Activated T-helper 17 cell treated with anti-CD3 and anti-CD28 coated beads, Interleukin-2, amount 50 U/mL, for 72 hours (primary cell): Measurements from ENCODE around the gene MAPKAPK5. TPM values are rescaled to one million over a fixed set of nuclear protein-coding genes. Genes with fewer than 3 reads are reported as not detected.
"Not testable (repeated sequence)": the region's sequence is repeated elsewhere in the genome, so short reads cannot be mapped to it uniquely, and the experiment has no call there.

Source experiments
- ATAC-seq: fragments of 150-1000 bp; cut with Tn5 transposase; replicated peaks from 2 replicates; pipeline ENCODE4 v1.10.0; 2021; ENCODE audit warnings: mild to moderate bottlenecking, moderate library complexity
- H3K27ac Mint-ChIP-seq: one replicate; pipeline ENCODE4 v1.8.0; 2022; ENCODE audit warnings: mixed read lengths
- H3K27me3 Mint-ChIP-seq: one replicate; pipeline ENCODE4 v1.8.0; 2022; ENCODE audit warnings: mixed read lengths
- H3K36me3 Mint-ChIP-seq: one replicate; pipeline ENCODE4 v1.8.0; 2022; ENCODE audit warnings: low read depth, mild to moderate bottlenecking, mixed read lengths
- H3K4me1 Mint-ChIP-seq: one replicate; pipeline ENCODE4 v1.8.0; 2022; ENCODE audit warnings: mixed read lengths
- H3K4me3 Mint-ChIP-seq: one replicate; pipeline ENCODE4 v1.8.0; 2022; ENCODE audit warnings: mild to moderate bottlenecking, mixed read lengths
- H3K9me3 Mint-ChIP-seq: one replicate; pipeline ENCODE4 v1.8.0; 2022; ENCODE audit warnings: mixed read lengths
- total RNA-seq, 2 donors: library from RNA; stranded (reverse); gene quantifications; one replicate each; pipeline ENCODE4 v1.2.3, GENCODE V29; 2022

The MAPKAPK5 gene, protein sequence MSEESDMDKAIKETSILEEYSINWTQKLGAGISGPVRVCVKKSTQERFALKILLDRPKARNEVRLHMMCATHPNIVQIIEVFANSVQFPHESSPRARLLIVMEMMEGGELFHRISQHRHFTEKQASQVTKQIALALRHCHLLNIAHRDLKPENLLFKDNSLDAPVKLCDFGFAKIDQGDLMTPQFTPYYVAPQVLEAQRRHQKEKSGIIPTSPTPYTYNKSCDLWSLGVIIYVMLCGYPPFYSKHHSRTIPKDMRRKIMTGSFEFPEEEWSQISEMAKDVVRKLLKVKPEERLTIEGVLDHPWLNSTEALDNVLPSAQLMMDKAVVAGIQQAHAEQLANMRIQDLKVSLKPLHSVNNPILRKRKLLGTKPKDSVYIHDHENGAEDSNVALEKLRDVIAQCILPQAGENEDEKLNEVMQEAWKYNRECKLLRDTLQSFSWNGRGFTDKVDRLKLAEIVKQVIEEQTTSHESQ
- 10 to 100 TPM; 42.7 to 46.7 TPM for total RNA-seq

DNA sequence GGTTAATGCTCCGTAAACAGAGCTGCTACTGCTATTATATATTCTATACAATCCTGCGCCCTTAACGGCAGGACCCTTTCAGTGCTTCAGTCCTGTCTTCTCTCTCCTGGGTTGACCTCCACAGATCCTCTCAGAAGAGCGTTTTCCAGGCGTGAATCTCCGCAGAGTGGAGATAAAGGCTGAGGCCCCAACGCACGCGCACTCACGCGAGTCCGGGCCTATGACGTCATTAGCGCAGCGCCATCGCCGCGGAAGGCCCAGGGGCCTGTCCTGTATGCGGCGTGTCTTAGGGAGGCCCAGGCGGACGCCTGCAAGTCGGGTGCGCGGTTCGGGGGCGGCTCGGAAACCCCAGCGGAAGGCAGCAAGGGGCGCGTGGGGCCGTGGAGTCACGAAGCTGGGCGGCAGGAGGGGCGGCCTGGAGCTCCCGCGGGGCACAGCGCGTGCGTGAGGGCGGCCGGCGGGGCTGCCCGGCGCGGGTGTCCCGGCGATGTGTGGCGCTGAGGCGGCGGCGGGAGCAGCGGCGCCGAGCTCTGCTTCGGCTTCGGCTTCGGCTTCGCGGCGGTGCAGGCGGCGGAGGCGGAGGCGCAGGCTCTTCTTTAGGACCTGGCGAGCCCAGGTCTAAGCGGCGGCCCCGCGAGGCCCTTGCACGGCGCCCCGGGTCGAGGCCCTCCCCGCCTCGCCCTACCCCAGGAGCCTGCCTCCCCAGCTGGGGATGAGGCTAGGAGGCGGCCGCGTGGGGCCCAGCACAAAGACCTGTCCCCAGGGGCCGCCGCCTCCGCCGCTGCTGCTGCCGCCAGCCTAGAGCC is at the start of gene MAPKAPK5:
Gene MAPKAPK5 (plus strand): TSS at position 479 of the 806 bp plus-strand sequence. CDS start 506 bp downstream, outside the sequence.
- peak within 1 kb of the TSS; percentile 96 for H3K4me3 Mint-ChIP-seq
- no peaks in the 10 kb centered on the region for H3K27me3 Mint-ChIP-seq
- no peaks in the 10 kb centered on the region for H3K9me3 Mint-ChIP-seq
- H3K36me3 Mint-ChIP-seq, result peaks cover 70% of the 10 kb centered on the region
- H3K27ac Mint-ChIP-seq, result peak within 1 kb of the TSS; percentile 95
- peak; percentile 87 for ATAC-seq
- peaks cover 26% of the 10 kb centered on the region for H3K4me1 Mint-ChIP-seq

DNA sequence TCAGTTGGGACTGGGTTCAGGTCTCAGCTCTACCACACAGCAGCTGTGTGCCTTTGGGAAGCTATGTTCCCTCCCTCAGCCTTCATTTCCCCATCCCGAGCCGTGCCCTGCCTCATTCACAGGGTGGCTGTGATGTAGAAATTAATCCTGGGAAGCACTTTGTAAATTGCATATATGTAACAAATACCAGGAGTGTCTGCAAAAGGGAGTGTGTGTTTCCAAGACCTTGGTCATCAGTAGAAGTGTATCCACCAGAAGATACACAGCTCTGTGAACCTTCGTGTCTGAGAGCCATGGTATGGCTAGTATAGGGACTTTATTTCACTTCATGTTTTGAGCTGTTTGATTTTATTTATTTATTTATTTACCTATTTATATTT is 49.2 kb upstream of the MAPKAPK5 start:
- Mint-ChIP-seq H3K27me3 (no peaks in the 10 kb centered on the region), H3K36me3 (no peaks in the 10 kb centered on the region), H3K27ac (no peak overlapping the region), H3K9me3 (no peaks in the 10 kb centered on the region), H3K4me3 (no peak overlapping the region), H3K4me1 (no peaks in the 10 kb centered on the region)
- ATAC-seq, result no peak

DNA sequence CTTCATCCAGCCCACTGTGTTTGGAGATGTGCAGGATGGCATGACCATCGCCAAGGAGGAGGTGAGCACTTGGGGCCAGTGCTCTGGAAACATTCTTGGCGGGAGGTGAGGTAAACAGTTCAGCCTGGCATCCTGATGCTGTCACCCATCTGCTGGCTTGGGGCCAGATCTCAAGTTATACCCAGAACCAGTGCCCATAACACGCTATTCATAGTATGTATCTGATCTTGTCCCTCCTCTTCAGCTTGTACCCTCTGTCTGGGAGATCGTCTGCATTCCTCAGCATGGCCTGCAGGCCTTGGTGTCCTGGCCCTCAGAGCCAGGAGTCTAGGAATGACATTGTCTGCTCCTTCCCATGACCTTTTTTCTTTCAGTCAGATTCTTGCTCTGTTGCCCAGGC is 43.8 kb upstream of the MAPKAPK5 start:
- H3K4me1 Mint-ChIP-seq, result no peaks in the 10 kb centered on the region
- ATAC-seq, result no peak

DNA sequence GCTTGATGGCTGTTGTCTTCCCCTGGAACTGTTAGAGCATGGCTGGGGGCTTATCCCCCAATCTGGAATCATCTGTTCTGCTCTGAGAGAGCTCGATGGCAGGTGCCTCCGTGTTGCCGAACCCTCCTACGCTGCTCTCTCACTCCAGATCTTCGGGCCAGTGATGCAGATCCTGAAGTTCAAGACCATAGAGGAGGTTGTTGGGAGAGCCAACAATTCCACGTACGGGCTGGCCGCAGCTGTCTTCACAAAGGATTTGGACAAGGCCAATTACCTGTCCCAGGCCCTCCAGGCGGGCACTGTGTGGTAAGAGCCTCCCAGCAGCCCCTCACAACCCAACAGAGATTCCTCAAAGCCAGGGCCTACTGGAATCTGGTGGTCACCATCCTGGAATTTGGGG is 42.3 kb upstream of the MAPKAPK5 start:
- Mint-ChIP-seq H3K4me1 (no peaks in the 10 kb centered on the region), H3K36me3 (no peaks in the 10 kb centered on the region), H3K9me3 (no peaks in the 10 kb centered on the region), H3K27ac (no peak overlapping the region), H3K4me3 (no peak overlapping the region), H3K27me3 (no peaks in the 10 kb centered on the region)
- no peak for ATAC-seq

More for the DNA sequence above, 43.8 kb upstream of the MAPKAPK5 start:
- H3K27me3 Mint-ChIP-seq, result no peaks in the 10 kb centered on the region
- H3K9me3 Mint-ChIP-seq, result no peaks in the 10 kb centered on the region
- H3K36me3 Mint-ChIP-seq, result no peaks in the 10 kb centered on the region
- H3K27ac Mint-ChIP-seq, result no peak overlapping the region
- H3K4me3 Mint-ChIP-seq, result no peak overlapping the region

DNA sequence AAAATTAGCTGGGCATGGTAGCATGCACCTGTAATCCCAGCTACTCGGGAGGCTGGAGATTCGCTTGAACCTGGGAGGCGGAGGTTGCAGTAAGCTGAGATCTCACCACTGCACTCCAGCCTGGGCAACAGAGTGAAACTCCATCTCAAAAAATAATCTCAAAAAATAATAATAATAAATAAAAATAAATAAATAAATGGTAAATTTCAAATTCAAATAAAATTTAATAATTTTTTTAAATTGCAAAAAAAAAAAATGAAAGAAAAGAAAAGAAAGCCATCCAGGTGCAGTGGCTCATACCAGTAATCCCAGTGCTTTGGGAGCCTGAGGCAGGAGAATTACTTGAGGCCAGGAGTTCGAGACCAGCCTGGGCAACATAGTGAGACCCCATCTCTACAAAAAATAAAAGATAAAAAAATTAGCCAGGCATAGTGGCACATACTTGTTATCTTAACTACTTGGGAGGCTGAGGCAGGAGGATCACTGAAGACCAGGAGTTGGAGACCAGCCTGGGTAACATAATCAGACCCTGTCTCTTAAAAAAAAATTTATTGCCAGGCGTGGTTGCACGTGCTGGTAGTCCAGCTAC is 38.9 kb upstream of the MAPKAPK5 start:
- ATAC-seq, result no peak
- H3K4me1 Mint-ChIP-seq, result no peaks in the 10 kb centered on the region
- no peaks in the 10 kb centered on the region for H3K36me3 Mint-ChIP-seq
- no peak overlapping the region for H3K27ac Mint-ChIP-seq
- no peaks in the 10 kb centered on the region for H3K9me3 Mint-ChIP-seq
- H3K27me3 Mint-ChIP-seq, result no peaks in the 10 kb centered on the region
- H3K4me3 Mint-ChIP-seq, result no peak overlapping the region

DNA sequence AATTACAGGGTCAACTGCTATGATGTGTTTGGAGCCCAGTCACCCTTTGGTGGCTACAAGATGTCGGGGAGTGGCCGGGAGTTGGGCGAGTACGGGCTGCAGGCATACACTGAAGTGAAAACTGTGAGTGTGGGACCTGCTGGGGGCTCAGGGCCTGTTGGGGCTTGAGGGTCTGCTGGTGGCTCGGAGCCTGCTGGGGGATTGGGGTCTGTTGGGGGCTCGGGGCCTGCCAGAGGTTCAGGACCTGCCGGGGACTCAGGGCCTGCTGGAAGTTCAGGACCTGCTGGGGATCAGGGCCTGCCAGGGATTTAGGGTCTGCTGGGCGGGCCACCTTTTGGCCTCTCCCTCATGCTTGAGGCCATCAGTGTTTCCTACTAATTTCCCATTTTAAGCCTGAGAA is 38.2 kb upstream of the MAPKAPK5 start:
- H3K27me3 Mint-ChIP-seq, result no peaks in the 10 kb centered on the region
- H3K36me3 Mint-ChIP-seq, result no peaks in the 10 kb centered on the region
- no peaks in the 10 kb centered on the region for H3K9me3 Mint-ChIP-seq
- no peak overlapping the region for H3K4me3 Mint-ChIP-seq
- ATAC-seq, result no peak
- no peak overlapping the region for H3K27ac Mint-ChIP-seq
- H3K4me1 Mint-ChIP-seq, result no peaks in the 10 kb centered on the region

DNA sequence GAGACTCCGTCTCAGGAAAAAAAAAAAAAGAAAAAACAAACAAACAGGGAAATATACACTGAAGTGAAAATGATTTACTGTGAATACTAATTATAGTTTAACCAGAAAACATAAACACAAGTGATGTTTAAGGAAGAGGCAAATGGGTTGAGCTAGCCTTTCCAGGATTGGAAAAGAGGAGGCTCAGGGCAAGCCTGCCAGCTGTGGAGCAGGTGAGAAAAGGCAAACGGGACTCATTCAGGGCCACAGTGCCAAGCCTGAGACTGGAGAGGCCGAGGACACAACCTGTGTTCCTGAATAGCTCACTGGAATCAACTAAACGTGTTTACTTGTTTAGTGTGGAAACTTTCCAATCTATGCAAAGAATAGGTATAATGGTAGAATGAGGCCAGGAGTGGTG is 35.7 kb upstream of the MAPKAPK5 start:
- H3K27ac Mint-ChIP-seq, result no peak overlapping the region
- no peaks in the 10 kb centered on the region for H3K9me3 Mint-ChIP-seq
- no peaks in the 10 kb centered on the region for H3K4me1 Mint-ChIP-seq
- H3K36me3 Mint-ChIP-seq, result no peaks in the 10 kb centered on the region
- no peak overlapping the region for H3K4me3 Mint-ChIP-seq
- no peaks in the 10 kb centered on the region for H3K27me3 Mint-ChIP-seq
- ATAC-seq, result no peak

DNA sequence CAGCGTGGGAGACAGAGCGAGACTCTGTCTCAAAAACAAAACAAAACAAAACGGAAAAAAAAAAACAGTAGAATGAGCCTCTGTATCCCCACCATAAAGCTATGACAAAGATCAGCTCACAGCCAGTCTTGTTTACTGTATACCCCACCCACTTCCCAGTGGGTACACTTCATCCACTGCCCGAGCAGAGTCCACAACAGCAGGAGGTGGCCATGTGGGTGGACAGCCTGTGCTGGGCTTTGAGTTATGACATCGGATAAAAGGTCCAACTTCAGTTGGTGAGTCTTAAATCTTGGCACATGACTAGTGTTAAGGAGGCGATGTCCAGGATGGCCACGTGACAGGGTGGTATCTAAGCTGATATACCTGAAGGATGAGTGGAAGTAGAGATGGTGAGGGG is 34.8 kb upstream of the MAPKAPK5 start:
- no peaks in the 10 kb centered on the region for H3K9me3 Mint-ChIP-seq
- ATAC-seq, result no peak
- H3K27ac Mint-ChIP-seq, result no peak overlapping the region
- no peaks in the 10 kb centered on the region for H3K27me3 Mint-ChIP-seq
- no peaks in the 10 kb centered on the region for H3K4me1 Mint-ChIP-seq
- H3K36me3 Mint-ChIP-seq, result no peaks in the 10 kb centered on the region
- no peak overlapping the region for H3K4me3 Mint-ChIP-seq

DNA sequence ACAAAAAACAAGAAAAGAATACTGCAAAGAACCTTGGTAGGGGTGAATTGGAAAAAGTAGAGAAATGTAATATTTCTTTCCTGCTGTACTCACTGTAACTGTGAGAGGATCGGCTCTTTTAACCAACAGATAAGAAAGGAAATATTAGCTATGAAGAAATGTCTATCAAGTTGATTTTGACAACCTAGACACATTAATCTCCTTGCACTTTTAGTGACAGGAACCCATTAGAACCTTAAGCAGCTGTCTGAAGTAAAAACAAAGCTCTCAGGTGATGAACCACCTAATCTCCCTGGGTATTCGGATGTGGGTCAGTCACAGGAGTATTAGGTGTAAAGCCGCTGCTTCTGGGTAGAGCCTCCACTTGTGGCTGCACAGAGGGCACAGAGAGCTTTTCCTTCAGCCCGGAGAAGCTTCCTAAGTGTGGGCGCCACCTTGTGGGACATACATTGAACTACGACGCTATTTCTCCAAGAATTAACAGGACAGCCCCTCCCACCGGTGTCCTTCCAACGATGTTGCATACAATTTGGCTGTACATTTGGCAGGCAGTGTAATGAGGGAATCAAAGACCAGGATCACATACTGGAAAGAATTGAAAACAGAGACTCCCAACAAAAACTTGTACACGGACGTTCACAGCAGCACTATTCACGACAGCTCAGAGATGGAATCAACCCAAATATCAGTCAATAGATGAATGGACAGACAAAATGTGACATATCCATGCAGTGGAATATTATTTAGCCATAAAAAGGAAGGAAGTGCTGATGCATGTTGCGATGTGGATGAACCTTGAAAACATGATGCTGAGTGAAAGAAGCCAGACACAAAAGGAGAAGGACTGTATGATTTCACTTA is 28.9 kb upstream of the MAPKAPK5 start:
- no peak overlapping the region for H3K4me3 Mint-ChIP-seq
- peaks cover 6% of the 10 kb centered on the region for H3K4me1 Mint-ChIP-seq
- H3K27ac Mint-ChIP-seq, result no peak overlapping the region
- no peaks in the 10 kb centered on the region for H3K36me3 Mint-ChIP-seq
- ATAC-seq, result peak; percentile 90
- no peaks in the 10 kb centered on the region for H3K27me3 Mint-ChIP-seq
- no peaks in the 10 kb centered on the region for H3K9me3 Mint-ChIP-seq

DNA sequence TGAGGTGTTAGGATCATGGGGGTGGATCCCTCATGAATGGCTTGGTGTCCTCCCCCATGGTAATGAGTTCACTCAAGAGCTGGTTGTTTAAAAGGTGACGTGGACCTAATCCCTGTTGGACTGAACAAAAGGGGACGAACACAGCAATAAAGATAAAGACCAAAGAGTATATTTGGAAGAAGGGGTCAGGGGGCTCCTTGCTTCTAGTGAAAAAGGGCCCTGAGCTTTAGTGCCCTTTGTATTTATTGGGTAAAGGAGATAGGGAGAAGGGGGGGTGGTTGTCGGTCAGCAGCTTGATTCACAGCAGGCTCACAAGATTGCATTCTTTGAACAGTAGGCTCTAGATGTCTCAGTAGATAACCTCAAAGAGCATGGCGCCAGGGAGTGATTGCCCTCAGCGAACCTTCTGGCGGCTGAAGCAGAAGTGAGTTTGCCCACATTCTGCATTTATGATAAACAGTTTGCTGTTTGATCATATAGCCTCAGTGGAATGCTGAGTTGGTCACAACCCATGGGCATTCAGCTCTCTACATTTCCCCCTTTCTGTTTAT is 25.9 kb upstream of the MAPKAPK5 start:
- no peaks in the 10 kb centered on the region for H3K9me3 Mint-ChIP-seq
- no peak overlapping the region for H3K27ac Mint-ChIP-seq
- ATAC-seq, result no peak
- peaks cover 4% of the 10 kb centered on the region for H3K27me3 Mint-ChIP-seq
- H3K36me3 Mint-ChIP-seq, result no peaks in the 10 kb centered on the region
- peaks cover 6% of the 10 kb centered on the region for H3K4me1 Mint-ChIP-seq
- H3K4me3 Mint-ChIP-seq, result no peak overlapping the region

DNA sequence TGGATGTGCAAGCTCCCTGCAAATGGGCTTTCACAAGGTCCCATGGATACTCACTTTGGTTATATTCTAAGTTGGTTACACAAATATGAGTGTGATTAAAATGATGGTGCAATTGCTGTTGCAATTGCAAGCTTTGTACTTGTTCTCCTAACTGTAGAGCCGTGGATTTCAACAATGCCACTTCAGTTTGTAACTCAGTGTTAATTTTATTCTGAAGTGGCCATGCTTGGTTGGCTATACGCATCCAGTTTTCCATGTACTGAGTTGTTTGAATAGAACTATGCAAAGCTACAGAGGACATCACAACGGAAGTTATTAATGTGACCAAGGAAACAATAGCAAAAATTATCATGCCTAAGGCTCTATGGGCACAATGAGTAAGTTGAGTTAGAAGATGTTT is 25.1 kb upstream of the MAPKAPK5 start:
- not testable (repeated sequence) for ATAC-seq, H3K27ac Mint-ChIP-seq, H3K27me3 Mint-ChIP-seq, H3K36me3 Mint-ChIP-seq, H3K9me3 Mint-ChIP-seq, H3K4me1 Mint-ChIP-seq, H3K4me3 Mint-ChIP-seq

DNA sequence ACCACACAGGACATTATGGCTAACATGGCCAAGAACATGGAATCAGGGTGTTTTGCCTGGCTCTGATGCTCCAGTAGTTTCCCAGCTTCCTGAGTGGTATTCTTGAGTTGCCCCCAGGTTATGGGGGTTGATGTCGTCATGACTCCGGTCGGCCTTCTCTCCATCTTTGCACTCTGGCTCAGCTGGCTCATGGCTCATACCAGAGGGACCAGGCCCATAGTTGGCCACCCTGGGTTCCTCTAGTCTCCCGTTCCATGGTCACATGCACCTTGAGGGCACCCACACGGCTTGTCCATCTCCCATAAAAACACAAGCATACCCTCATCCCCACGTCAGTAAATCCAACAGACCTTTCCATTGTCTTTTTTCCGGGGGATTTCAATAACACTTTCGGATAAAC is 23.7 kb upstream of the MAPKAPK5 start:
- no peaks in the 10 kb centered on the region for H3K9me3 Mint-ChIP-seq
- H3K27me3 Mint-ChIP-seq, result peaks cover 4% of the 10 kb centered on the region
- H3K27ac Mint-ChIP-seq, result no peak overlapping the region
- H3K36me3 Mint-ChIP-seq, result no peaks in the 10 kb centered on the region
- H3K4me3 Mint-ChIP-seq, result no peak overlapping the region
- no peak for ATAC-seq
- peaks cover 1% of the 10 kb centered on the region for H3K4me1 Mint-ChIP-seq

DNA sequence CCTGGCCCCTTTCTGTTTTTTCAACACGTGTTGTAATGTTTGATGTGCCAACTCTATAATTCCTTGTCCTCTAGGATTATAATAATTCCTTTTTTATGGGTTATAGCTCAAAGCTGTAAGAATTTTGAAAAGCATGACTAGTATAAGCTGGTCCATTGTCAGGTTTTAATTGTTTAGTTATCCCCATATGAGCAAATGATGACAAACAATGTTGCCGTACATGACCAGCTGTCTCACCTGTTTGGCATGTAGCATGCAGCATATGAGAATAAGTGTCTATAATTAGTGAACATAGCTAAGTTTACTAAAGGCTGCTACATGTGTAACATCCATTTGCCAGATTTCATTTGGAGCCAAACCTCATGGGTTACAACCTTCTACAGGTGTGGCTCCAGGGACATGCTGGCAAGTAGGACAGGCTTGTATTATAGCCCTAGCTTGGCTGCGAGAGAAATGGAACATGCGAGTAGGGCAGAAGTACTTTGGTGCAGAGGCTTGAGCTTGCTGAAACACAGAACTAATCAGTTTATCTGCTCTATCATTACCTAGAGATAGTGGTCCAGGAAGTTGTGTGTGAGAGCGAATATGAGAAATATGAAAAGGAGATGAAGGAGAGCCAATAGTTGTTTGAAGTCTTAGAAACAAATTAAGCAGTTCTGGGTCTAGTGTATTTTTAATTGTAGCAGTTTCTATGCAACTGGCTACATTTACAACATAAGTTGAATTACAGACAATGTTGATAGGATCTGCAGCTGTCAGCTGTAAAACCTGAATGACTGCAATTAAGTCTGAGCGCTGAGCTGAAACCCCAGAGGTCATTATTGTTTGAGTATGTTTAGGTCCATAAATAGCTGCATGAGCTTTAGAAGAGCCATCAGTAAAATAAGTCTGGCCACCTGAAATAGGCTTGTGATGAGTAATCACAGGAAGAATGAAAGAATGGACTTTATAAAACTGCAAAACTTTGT is 22.6 kb upstream of the MAPKAPK5 start:
- no peaks in the 10 kb centered on the region for H3K4me1 Mint-ChIP-seq

More for the DNA sequence above, 22.6 kb upstream of the MAPKAPK5 start:
- Mint-ChIP-seq H3K4me3 (no peak overlapping the region), H3K36me3 (no peaks in the 10 kb centered on the region), H3K27me3 (peaks cover 4% of the 10 kb centered on the region), H3K27ac (no peak overlapping the region), H3K9me3 (no peaks in the 10 kb centered on the region)
- ATAC-seq, result no peak
